Stimulated activated CD4-positive, alpha-beta T cell treated with anti-CD3 and anti-CD28 coated beads, Interleukin-12 subunit alpha, Interleukin-12 subunit beta, amount 100 ng/mL, for 24 hours (primary cell): ENCODE data around the gene SLC8A1.

ENCODE experiments used
- DNase-seq, 2 experiments: peaks; one replicate each; pipeline ENCODE4 v3.0.0-alpha.2; 2020; ENCODE audit warnings: low read depth in 2 of 2

Gene SLC8A1

DNA sequence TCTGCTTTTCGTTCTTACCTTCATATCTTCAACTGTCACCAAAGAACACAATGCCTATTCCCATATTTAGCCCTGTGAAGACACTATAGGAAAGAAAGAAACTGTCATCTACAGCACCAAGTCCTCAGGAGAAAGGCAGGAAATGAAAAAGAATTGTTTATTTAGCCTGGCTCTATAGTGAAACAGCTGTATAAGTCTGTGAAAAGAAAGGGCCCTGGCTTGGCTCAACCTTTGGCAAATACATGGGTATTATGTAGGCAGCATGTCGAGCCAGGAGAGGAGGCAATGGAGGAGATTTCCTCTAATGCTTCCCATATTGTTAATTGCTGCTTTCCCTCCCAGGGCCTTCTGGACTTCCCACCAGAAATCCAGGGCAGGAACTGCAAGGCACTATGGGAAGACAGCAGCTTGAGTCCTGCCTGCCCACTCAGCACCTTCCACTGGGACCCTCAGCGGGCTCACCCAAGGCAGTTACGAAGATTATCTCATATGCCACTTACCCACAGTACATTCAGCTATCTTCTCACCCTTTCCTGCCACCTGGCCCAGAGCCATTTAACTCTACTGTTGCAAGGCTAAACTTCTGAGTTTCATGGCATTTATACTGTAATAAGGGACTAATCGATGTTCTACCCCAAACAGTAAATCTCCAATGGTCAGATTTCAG, 30.1 kb downstream of the SLC8A1 start:
- no peak for DNase-seq

DNA sequence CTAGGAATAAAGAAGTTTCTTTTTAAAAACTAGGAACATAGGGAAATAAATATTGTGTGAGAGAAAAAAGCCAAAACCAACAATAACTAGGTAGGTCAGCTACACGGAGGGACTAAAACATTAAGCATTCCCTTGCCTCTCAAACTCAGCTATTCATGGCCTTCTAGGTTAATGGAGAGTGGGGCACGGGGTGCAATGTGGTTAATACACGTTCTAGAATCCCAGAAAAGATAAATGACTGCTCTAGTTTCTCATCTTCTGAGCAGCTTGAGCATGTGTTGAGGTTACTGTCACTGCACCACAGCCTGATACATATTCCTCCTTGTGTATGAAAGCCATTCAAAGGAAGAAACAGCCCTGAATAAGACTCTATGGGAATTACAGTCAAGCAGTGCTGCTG, 31.4 kb downstream of the SLC8A1 start:
- no peak for DNase-seq

DNA sequence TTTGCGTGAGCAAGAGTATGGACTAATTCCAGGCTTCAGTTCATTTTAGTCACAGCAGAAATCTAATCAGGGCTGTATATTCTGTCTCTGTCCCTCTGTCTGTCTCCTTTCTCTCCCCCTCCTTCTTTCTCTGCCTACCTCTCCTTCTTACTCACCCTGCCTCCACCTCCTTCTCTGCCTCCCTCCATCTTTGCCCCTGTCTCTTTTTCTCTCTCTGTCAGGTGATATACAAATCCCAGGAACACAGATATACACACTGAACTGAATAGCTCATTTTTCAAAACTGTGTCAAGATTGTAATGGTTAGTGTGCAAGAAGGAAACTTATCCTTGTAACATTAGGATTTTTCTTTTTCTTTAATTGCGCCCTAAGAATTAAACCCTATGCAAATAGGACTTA, 32.5 kb downstream of the SLC8A1 start:
- DNase-seq = no peak

DNA sequence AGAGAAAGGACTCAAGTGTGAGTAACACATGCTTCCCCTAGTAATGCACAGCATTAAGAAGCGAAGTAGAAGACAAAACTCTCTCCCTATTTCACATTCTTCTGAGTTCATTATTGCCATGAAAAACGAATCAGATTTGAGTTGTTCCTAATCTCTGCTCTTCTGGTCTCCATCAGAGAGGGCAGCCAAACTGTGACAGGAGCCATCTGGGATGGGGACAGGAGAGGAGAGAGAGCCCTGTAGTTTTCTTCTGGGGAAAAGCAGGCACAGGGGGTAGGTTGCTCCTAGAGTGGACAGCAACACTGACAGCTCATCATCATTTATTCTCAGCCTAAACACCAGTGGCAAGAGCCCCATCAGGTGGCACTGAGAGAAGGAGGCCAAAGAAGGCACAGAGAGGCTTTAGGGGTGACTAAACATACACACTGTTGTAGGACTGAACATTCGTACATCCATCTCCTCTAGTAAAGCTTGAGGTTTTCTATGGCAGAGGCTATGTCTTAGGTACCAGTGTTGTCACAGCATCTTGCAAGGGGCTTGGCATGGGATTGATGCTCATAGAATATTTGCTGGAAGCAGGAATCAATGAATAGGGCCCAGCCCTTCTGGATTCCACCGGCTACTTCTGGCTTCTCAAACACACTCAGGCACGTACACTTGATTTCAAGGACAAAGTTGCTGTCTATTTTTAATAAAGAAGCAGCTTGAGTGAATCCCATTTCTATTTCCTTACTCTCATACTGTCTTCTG, 33.1 kb downstream of the SLC8A1 start:
- no peak for DNase-seq

DNA sequence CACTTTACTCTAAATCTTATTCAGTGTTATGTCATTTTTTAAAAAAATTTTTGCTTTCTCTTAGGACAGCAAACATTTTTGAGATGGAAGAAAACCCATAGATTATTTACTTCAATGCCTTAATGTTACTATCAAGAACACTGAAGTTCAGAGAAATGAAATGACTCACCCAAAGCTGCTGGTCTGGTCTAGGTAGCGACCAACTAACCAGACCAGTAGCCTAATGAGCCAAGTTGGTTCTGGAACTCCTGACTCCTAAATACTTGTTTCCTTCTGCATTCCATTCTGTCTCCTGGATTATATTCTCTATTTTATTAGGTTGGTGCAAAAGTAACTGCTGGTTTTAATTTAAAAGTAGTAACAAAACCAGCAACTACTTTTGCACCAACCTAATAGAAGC, 35.4 kb downstream of the SLC8A1 start:
- DNase-seq = no peak

DNA sequence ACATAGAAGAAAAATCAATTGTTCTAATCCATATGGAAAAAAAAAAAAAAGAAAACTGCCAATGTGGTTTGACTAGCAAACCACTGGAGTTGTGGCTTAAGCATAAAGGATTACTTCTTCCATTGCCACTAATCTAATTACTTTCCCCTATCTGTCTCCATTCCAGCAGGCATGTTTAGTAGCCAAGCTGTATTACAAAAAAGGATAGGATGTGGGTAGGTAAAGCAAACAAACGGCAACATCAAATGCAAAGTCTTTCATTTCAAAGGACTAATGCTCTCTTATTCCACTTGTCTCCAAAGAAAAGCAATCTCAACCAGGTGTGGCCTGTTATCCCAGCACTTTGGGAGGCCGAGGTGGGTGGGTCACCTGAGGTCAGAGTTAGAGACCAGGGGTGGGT, 36.5 kb downstream of the SLC8A1 start:
- no peak for DNase-seq

DNA sequence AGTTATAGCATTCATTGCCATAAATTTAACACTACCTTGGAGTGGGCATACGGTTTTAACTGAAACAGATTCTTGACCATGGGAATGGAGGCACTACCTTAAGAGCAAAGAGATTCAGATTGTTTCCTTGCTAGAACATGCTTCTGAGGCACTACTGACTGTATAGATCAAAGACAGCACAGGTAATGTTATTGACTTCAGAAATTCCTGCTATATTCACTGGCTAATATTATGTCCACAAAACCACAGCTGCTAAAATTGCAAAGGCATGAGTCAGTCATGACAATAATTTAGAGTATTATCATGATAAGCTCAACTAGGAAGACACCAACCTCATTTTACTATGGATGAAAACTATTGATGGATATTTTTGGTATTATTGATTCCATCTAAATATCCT, 39.4 kb downstream of the SLC8A1 start:
- DNase-seq = no peak

DNA sequence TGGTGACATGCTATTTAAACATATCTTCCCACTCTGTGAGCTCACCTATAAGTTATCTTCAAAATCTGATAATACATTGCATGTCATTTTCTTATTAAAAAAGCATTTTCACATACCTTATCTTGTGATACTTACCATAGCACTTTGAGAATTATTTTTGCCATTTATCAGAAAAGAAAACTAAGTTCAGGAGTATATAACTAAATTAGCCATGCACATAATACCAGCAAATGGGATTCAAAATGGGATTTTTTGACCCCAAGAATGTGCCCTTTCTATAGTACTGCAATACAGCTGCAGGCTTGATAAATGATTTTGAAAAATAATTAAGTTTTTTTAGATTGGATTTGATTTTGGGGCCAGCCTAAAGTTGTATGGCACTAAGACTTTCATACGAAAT, 41.2 kb downstream of the SLC8A1 start:
- no peak for DNase-seq

DNA sequence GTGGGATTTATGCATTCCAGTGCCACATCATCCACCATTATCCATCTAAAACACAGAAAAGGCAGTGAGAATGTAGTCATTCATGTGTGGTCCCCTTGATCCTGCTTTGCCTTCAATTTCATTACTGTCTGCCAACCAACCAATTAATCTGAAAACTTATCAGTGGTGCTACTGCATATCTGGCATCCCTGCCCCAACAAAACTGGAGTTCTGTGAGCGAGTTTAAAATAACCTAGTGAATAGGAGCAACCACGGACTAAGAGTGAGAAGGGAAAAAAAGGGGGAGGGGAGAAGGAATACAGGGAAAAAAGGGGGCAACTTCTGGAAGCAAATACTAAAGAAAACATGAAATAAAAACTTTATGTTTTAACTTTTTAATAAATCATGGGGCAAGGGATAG, 42.2 kb downstream of the SLC8A1 start:
- DNase-seq = no peak

DNA sequence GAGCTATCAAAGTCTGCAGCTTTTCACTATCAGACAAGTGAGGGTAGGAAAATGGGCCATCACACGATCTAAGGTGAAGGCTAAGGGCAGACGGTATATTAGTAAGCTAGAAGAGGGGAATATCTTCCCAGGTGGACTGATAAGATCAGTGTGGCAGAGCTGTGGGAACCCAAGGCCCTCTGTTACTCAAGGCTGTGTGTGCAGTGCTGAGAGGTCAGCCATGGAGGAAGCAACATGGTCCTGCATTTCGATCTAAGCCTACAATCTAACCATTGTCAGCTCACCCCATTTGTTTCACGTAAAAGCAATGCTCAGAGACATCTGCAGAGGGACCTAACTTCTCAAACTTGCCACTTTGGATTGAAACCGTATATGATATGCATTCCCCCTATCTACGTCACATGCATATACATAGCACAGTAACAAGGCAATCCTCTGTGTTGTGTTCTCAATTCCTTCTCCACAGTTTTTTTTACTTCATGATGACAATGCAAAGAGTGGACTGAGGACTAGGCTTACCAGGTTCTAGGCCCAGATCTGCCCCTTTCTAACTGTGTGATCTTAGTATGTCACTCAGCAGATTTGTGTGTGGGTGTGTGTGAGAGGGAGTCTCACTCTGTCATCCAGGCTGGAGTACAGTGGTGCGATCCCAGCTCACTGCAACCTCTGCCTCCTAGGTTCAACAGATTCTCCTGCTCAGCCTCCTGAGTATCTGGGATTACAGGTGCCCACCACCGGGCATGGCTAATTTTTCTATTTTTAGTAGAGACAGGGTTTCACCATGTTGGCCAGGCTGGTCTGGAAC, 45.2 kb downstream of the SLC8A1 start:
- no peak for DNase-seq

DNA sequence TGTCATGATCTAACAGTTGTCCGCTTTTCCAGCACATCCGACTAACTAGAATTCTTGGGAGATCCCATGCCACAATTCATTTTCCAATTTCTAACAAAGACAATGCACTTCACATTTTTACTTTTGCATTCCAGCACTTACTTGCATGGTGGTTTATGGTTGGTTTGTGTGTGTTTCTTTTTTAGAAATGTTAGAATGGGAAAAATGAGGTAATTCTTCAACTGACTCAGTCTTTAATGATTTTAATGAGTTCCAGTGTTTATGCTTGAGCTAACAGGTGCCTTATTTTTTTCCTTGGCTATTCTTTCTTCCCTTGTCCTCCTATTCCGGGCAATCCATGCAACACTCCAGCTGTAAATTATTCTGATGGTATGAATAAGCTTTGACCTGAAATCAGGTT, 46.4 kb downstream of the SLC8A1 start:
- no peak for DNase-seq

DNA sequence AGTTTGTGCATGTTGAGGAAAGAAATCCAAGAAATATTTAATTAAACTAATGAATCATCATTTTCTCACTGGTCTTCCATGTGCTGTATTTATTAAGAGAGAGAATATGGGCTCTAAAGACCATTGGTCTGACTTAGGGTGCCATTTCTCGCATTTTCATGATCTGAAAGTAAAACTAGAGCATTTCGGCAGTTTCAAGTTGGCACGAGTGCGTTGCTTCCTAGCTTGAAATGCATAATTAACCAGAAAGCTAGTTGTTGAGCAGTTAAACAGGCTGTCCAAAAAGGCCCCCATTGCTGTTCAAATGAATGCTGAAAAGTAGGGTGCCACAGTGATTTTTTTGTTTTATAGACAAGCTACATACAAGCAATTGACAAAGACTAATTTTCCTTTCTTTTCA, 47.4 kb downstream of the SLC8A1 start:
- DNase-seq = no peak

DNA sequence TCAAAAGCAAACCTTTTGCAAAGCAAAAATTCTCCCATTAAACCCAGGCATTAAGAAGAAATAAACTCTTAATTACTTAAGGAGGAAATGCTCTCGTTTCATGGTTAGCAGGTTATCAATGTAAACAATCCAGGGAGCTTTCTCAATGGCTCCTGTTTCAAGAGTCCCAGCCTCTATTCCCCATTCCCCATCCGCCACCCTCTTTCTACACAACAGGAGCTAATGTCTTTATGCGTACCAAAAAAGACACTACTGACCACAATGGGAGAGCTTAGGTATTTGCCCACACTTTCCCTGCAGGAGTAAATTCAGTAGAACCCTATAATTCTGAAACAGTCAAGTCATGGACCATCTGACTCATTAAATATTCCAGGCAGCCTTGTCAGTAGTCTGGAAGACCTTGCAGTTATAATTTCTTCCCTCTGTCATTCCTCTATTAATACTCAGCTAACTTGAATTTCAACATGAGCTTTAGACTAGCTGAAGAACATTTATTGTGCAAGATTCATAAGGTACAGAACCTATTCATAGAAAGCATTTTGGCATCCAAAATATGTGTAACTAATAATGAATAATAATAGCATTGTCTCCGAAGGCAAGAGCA, 48.6 kb downstream of the SLC8A1 start:
- DNase-seq = no peak

DNA sequence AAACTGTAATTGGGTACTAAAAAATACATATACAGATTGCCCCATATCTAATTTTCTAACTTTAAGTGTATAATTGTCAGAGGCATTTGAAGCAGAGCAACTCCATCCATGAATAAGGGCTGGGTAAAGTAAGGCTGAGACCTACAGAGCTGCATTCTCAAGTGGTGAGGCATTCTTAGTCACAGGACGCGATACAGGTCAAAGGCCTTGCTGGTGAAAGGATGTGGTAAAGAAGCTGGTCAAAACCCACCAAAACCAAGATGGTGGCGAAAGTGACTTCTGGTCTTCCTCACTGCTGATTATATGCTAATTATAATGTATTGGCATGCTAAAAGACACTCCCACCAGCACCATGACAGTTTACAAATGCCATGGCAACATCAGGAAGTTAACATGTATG, 50.0 kb downstream of the SLC8A1 start:
- DNase-seq = no peak

DNA sequence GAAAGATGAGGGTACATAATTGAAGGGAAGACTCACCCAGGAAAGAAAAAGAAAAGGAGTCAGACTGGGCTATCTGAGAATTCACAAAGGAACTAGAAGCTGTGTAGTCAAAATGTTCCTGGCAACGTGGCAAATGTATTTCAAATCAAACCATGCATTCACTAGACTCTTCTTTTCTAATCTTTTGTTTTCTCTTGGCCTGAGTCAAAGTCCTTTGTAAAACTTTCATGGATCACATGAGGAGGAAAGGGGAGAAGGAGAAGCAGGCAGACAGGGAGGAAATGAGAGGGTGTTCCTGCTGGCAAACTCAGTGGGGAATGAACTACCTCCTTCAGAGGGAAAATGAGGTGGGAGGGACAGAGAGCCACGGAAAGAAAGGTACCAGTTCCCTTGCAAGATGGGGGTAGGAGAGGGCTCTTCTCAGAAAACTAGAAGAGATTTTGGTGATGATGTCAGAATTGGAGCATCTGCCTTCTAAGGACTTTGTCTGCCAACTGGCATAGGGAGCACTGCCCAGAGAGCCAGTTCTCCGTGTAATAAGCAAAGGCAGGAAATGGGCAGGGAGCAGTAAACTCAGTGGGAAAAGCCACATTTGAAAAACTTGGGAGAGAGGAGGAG, 51.4 kb downstream of the SLC8A1 start:
- DNase-seq = no peak

DNA sequence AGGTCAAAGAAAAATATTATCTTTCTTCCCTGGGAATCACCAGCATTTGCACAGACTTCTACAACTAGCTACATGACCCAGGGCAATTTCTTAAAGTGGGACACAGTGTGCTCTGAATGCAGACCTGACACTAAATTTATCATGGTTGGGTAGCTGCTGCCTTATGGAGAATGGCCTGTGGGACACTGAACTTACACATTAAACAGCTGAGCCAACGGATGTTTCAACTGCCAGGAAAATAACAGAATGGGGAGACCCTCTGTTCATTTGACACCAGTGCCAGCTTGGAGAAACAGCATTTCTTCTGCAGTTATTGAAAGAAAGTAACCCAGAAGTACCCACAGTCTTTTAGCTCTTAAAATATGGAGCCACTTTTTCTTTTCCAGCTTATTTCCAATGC, 54.1 kb downstream of the SLC8A1 start:
- no peak for DNase-seq

DNA sequence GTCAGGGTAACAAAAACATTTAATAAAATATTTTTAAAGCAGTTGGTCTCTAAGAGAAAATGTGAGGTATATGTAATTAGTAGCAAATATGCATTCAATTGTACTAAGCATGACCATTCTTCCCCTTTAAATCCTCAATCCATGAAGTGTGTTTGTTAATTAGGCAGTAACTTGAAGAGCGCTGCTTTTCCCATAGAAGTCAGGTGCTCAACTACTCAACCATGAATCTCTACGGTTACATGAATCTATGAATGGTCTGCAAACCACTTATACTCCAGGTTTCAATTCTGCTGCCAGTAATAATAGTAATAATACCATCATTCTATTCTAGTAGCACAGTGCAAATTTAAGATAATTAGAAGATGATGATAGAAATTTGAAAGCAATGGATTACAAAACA, 55.8 kb downstream of the SLC8A1 start:
- no peak for DNase-seq

DNA sequence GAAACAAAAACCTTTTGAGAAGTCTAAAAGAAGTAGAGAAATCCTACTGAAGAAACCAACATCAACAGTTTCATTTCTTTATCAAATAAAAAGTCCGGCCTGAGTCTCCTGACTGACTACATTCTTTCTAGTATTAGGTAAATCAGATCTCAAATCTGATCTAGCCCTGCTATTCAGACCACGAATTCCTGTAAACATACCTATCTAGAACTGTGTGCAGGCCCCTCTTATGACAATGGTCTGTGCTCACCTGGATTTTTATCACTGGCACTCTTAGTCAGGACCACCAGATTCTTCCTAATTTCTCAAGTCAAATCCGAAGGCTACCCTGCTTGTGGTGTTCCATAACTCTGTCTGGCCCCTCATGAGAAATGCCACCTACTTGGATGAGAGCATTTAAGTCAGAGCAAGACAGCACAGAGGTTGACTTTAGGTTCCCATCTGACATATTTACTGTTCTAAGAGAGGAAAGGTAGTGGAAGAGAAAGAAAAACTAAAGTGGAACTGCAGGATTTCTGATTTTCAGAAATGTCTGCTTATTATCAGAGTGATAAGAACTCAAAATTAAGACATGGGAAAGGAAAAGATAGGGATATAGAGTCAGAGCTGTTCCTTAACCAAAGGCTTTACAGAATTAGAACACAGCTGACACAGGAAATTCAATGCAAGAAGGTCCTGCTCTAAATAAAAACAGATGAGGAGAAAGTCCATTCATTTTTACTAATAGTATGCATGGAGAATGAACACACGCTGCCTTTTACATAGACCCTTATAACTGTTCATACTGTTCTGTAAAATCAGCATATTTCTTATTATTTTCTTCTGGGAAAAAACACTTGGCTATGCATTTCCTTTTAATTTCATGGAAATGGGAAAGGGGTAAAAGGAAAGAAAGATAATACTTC, 56.5 kb downstream of the SLC8A1 start:
- DNase-seq = no peak

DNA sequence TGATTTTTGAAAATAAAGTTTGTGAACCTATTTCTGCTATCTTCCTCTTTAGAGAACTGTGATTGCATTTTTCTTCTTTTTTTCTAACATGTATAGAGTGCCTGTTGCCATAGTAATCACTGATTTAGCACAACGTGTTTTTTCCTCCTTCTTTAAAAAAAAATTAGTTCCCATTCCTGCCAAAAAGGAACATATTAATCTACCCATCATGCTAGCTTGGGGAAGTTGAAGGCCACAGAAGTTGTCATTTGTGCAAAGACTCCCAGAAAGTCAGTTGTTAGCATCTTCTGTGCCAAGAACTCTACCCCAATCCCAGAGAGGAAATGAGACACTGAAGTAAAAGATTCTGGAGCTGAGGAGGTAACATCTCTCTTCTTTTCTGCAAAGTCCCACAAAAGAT, 57.3 kb downstream of the SLC8A1 start:
- DNase-seq = no peak

DNA sequence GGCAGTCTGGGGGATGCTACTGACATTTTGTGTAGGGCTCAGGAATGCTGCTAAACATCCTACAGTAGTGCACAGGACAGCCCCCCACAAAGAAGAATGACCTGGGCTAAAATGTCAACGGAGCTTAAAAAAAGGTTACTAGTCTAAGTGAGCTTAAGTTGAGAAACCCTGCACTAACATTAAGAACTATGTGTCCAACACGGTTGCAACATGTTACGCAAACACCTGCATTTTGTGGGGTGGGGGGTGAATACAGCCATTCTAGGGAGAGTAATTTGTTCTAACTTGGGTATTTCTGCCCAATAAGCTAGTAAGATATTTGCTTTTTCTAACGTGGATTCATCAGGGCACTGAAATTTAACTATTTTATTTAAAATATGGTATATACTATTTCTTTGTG, 57.9 kb downstream of the SLC8A1 start:
- DNase-seq = no peak

DNA sequence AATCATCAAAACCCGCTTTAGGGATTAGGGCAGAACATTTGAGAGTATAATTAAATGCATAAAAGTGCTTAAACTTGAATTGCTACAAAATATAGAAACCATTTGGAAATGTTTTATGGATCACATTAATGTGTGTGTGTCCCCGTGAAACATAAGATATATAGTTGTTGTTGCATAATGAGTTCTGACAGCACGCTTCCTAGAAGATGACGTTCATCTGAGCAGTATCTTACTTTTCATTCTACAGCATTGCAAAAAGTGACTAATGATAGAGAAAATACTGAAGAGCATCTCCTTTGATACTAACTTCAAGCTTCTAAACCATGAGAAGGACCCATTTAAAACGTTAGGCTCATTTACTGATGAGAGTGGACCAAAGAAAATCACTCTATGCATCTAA, 63.7 kb downstream of the SLC8A1 start:
- no peak for DNase-seq
